Measurements from ENCODE around the gene COX7A2L.
A peak's percentile ranks its signal among the peaks of the same experiment; 100 is the strongest.
"Not testable (repeated sequence)": the region's sequence is repeated elsewhere in the genome, so short reads cannot be mapped to it uniquely, and the experiment has no call there.

COX7A2L gene

DNA sequence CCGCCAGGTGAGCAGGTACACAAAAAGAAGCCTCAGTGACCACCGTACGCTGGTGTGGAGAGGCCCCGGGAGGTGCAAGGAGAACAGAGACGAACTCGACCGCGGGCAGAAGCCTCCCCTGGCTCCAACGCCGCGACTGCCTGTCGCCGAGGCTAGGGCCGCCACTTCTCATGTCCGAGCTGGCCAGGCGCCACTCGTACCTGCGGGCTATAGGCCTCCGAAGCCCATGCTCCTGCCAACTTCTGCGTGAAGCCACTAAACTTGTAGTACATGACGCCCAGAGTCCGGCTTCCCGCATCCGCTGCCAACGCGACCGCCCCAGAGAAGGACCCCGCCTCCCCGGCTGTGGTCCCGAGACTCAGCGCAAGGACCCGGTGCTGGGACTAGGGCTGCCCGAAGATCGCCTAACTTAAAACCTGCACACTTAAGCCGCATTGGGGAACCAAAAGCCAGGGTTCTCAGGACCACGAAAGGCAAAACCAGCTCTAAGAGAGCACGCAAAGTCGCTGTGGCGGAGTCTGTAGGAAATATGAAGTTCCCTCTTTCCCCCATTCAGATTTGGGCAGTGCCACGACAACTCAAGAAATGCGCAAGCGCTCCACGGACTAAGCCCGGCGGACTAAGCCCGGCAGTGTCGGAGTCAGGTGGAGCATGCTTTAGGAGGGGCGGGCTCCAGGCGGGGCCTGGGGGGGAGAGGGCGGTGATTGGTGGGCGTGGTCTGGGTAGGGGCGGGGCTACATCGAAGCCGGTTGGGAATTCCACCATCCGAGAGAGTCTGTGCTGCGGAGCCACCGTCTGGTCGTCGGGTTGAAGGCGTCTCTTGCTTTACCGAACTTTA, at the start of gene COX7A2L:
Gene COX7A2L (minus strand): TSS at position 328 of the 838 bp plus-strand sequence. CDS start 56 bp downstream, at position 272.
- DNase-seq (ENCODE audit: low read depth): peak; percentile 92
- peak within 1 kb of the TSS; percentile 97 for H3K4me3 ChIP-seq (ENCODE audit: low read length)
- peak; percentile 47 for TF ChIP-seq CTCF (conservative IDR thresholded peaks at IDR 0.05; ENCODE audit: low read depth, low read length)

GRCh38 chr2:42408009-42408408, 47.0 kb upstream of the COX7A2L start:
- no peak for DNase-seq (ENCODE audit: low read depth)
- no peak for TF ChIP-seq CTCF (conservative IDR thresholded peaks at IDR 0.05; ENCODE audit: low read depth, low read length)
- H3K4me3 ChIP-seq (ENCODE audit: low read length): no peak overlapping the region

- no peak for DNase-seq (ENCODE audit: low read depth)
- H3K4me3 ChIP-seq (ENCODE audit: low read length): no peak overlapping the region
- TF ChIP-seq CTCF (conservative IDR thresholded peaks at IDR 0.05; ENCODE audit: low read depth, low read length): no peak
Observed at GRCh38 chr2:42407476-42407875, 46.5 kb upstream of the COX7A2L start.

GRCh38 chr2:42404676-42405075, 43.7 kb upstream of the COX7A2L start:
- TF ChIP-seq CTCF (conservative IDR thresholded peaks at IDR 0.05; ENCODE audit: low read depth, low read length): no peak
- H3K4me3 ChIP-seq (ENCODE audit: low read length): no peak overlapping the region
- DNase-seq (ENCODE audit: low read depth): no peak

DNA sequence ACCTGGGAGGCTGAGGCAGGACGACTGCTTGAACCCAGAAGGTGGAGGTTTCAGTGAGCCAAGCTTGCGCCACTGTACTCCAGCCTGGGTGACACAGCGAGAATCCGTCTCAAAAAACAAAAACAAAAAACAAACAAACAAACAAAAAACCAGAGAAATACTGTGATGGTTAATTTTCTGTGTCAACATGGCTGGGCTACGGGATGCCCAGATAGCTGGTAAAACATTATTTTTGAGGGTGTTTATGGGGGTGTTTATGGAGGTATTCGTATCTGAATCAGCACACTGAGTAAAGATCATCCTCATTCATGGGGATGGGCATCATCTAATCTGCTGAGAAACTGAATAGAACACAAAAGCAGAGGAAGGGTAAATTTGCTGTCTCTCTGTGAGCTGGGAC, 40.8 kb upstream of the COX7A2L start:
- no peak for TF ChIP-seq CTCF (conservative IDR thresholded peaks at IDR 0.05; ENCODE audit: low read depth, low read length)
- DNase-seq (ENCODE audit: low read depth): no peak
- H3K4me3 ChIP-seq (ENCODE audit: low read length): no peak overlapping the region

DNA sequence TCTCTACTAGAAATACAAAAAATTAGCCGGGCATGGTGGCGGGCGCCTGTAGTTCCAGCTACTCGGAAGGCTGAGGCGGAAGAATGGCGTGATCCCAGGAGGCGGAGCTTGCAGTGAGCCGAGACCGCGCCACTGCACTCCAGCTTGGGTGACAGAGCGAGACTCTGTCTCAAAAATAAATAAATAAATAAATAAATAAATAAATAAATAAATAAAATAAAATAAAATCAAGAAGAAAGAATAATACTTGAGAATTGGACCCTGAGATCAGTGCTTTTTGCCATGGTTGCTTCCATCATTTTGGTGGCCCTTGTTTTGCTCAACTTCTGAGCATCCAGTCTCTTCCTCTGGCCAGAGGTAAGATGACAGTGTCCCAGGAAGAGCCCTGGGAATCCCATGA, 37.0 kb upstream of the COX7A2L start:
- H3K4me3 ChIP-seq (ENCODE audit: low read length); DNase-seq (ENCODE audit: low read depth): not testable (repeated sequence)

- H3K4me3 ChIP-seq (ENCODE audit: low read length); DNase-seq (ENCODE audit: low read depth): not testable (repeated sequence)
Observed at GRCh38 chr2:42393320-42393719, 32.3 kb upstream of the COX7A2L start.

GRCh38 chr2:42392191-42392590, 31.2 kb upstream of the COX7A2L start:
- H3K4me3 ChIP-seq (ENCODE audit: low read length): no peak overlapping the region
- no peak for TF ChIP-seq CTCF (conservative IDR thresholded peaks at IDR 0.05; ENCODE audit: low read depth, low read length)
- no peak for DNase-seq (ENCODE audit: low read depth)

Data from retinal pigment epithelial cell (primary cell).